HG03045 (cell line): ENCODE data around the gene PIGZ.

Experiments used
- ATAC-seq: cut with Tn5 transposase; IDR thresholded peaks from one replicate; pipeline ENCODE4 v1.9.1; 2021; ENCODE audit warnings: mild to moderate bottlenecking, moderate library complexity; ENCODE audit not compliant: unreplicated experiment

Gene PIGZ

GRCh38 chr3:196985954-196986885, 17.6 kb upstream of the PIGZ start:
- no peak for ATAC-seq

DNA sequence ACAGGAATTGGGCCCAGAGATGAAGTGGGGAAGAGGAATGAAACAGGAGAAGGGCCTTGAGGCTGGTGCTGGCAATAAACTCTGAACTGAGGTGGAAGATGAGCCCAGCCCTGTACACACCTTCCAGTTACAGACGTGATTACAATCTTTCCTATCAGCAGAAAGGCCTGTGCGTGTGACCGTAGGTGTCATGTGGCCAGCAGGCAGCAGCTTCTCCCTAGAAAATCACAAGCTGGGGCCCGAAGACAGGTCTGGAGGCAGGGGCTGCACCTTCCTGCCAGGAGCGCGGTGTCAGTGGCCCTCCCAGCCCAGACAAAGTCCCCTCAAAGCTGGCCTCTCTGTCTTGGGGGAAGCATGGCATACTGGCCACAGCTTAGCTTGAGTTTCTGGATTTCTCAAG, 16.7 kb upstream of the PIGZ start:
- no peak for ATAC-seq

DNA sequence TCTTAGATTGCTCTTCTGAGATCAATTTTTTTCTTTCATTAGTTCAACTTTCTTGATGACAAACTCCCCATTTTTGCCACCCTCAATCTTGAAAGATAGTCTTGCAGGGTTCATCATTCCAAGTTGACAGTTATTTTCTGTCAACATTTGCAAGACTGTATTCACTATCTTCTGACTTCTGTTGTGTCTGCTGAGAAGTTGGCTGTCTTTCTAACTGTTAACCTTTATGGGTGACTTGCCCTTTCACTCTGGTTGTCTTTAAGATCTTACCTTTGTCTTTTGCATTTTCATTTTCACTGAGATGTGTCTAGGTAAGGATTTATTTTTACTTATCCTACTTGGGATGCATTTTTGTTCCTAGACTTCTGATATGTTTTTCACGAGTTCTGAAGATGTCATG, 14.6 kb upstream of the PIGZ start:
- no peak for ATAC-seq

DNA sequence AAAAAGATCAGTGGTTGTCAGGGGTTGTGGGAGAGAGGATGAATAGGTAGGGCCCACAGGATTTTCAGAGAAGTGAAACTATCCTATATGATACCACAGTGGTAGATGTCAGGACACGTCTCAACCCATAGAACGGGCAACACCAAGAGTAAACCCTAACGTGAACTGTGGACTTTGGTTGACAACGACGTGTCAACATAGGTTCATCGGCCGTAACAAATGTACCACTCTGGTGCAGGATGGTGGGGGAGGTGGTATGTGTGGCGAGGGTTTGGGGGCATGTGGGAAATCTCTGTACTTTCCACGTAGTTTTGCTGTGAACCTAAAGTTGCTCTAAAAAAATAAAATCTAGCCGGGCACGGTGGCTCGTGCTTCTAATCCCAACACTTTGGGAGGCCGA, 13.0 kb upstream of the PIGZ start:
- no peak for ATAC-seq

GRCh38 chr3:196979545-196979944, 10.9 kb upstream of the PIGZ start:
- no peak for ATAC-seq

DNA sequence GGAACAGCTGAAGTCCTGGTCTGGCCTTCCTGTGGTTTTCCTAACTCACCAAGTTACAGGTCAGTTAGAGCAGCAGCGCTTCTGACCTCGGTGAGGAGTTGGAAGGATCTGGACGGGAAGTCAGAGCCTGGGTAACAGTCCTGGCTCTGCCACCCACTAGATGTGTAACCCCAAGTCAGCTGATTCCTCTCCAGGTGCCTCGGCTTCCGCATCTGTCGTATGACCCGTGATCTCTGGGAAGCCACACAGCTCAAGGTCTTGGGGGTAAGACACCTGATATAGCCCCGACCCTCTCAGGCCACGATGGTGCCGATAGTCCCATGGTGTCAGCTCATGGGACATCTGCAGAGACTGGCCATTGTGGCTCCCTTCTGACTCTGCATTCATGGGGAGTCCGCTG, 8.3 kb upstream of the PIGZ start:
- ATAC-seq = no peak

DNA sequence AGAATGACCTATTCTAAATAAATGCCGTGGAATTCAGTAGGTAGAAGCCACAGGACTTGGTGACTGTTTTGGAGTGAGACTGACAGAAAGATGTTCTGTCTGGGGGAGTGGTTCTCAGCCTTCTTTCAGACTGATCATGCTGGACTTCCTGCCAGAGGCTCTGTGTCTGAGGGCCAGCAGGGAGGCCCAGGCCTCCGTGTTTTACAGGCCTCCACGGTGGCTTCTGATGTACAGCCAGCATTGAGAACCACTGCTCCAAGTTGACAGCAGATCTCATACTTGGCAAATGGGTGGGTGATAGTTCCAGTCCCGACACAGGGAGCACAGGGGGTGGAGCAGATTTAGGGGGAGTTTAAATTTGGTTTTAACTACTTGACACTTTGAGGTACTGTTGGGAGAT, 6.7 kb upstream of the PIGZ start:
- no peak for ATAC-seq

- ATAC-seq = no peak
Measured at GRCh38 chr3:196974661-196975060, 6.0 kb upstream of the PIGZ start.

- ATAC-seq = no peak
Measured at GRCh38 chr3:196971094-196971698, 2.6 kb upstream of the PIGZ start.

- ATAC-seq = no peak
Measured at GRCh38 chr3:196970547-196971093, 2.0 kb upstream of the PIGZ start.

- peak; percentile 62 for ATAC-seq
Measured at GRCh38 chr3:196969660-196970546, 1.3 kb upstream of the PIGZ start.

DNA sequence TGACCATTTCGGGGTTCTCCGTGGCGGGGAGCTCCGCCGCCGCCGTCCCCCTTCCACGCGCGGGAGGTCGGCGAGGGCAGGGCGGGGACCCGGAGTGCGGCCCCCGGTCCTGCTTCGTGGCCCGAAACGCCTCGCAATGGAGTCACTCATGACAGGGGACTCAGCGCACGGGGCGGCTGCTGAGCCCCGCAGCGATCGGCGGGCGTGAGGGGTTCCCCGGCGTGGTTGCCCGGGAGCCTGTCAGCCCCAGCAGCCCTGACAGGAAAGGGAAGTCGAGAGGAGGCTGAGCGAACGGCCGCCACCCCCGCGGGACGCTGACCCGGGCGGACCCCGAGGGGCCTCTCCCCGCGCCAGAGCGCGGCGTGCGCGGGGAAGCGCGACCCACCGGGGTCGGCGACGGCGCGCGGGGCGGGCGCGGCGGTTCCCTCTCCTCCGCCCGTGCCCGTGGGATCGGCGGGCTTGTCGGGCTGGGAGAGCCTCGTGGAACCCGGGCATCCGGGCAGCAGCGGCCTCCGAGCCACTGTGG, 564 bp upstream of the PIGZ start:
- ATAC-seq = peak; percentile 42

DNA sequence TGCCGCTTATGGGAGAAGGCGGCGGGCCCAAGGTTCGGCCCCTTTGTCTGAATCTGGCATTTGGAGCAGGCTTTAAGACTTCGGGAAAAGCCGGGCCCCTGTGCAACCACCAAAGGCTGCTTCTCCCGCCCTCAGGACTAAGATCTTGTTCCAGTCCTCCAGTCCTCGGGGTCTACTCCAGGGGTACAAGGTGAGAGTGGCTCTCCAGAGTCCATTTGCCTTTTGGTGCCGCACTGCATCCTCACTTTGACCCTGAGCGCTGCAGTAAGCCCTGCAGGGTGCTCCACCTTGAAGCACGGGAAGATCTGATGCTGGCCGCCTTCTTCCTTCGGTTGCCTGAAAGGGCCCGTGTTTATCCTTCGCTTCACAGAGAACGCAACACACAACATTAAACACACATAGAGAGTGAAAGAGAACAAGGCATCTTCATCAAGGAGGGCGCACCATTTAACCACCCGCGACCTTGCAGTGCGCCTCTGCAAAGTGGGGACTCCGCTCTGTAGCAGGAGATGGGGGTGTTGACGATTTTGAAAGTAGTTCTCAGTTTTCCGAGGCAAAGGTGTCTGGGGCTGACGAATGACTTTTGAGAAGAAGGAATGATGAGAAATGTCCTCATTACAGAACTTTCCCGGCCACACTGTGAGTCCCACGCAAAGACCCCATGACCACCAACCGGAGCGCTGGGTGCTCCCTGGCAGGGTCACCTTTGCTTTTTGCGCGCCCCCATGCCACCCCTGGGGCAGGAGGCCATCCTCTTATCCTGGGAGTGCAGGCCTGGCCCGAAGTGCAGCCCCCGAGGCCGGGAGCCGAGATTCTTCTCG, 1.0 kb downstream of the PIGZ start:
- ATAC-seq = no peak

DNA sequence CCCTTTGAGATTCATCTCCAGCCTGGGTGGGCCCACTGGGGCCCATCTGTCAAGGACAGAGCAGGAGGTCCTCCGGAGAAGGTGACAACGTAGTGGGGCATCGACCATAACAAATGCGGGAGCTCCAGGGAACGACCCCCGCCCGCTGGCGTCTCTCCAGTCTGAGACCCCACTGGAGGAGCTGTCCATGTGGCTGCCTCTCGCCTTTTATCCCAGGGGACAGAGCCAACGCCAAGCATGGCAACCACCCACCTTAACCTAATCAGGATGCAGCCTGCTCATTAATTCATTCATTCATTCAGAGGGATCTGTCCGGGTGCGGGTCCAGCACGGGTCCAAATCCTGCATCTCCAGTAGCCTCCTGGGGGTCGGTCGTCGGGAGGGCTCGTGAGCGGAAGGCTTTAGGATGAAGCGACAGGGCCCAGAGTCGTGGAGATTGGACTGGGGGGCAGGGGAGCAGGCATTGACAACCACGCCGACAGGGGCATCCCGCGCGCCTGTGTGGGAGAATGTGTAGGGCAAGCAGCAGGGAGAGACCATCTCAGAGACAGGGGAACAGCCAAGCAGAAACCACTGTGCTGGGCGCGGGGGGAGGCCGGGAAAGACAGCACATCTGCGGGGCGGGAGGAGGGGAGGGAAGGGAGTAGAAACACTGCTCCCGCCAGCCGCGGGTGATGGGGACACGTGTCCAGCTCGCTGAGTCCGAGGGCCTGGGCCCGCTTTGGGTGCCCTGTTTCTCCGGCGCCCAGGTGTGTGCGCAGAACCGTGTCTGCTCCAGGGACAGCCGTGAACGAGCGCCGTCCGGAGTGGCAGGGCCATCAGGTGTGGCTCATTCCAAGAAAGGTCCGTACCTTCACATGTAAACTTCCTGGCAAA, 1.9 kb downstream of the PIGZ start:
- no peak for ATAC-seq

- ATAC-seq = no peak
Measured at GRCh38 chr3:196965804-196966173, 2.8 kb downstream of the PIGZ start.

GRCh38 chr3:196965112-196965803, 3.4 kb downstream of the PIGZ start:
- ATAC-seq = no peak

- no peak for ATAC-seq
Measured at GRCh38 chr3:196963631-196963953, 5.0 kb downstream of the PIGZ start.

- ATAC-seq = no peak
Measured at GRCh38 chr3:196962930-196963630, 5.6 kb downstream of the PIGZ start.
